Breast epithelium (tissue), 3 donors: ENCODE measurements around the gene CLEC17A.

Source experiments
- CTCF ChIP-seq, 3 donors: fragments of 450-650 bp; IDR thresholded peaks; one replicate each; pipeline ENCODE4 v1.5.1; 2016 to 2017; ENCODE audit warnings: antibody characterized with exemption in 3 of 3, mild to moderate bottlenecking in 3 of 3, moderate library complexity in 3 of 3
- POLR2AphosphoS5 ChIP-seq, 3 donors: sonication (generic); formaldehyde crosslinking; IDR thresholded peaks; one replicate each; pipeline ENCODE4 v1.6.1; 2017; ENCODE audit warnings: antibody characterized with exemption in 3 of 3

- no peak for TF ChIP-seq CTCF (IDR thresholded peaks at IDR 0.05)
- TF ChIP-seq POLR2AphosphoS5 (IDR thresholded peaks at IDR 0.05), result peak in 1 of 3 donors; percentile 13
Observed at GRCh38 chr19:14550201-14550754, 32.6 kb upstream of the CLEC17A start.
